GM21515 (cell line): ENCODE results near the gene FZD10.

ENCODE experiments used
- ATAC-seq: cut with Tn5 transposase; IDR thresholded peaks from one replicate; pipeline ENCODE4 v1.9.1; 2021; ENCODE audit not compliant: unreplicated experiment

FZD10 gene

DNA sequence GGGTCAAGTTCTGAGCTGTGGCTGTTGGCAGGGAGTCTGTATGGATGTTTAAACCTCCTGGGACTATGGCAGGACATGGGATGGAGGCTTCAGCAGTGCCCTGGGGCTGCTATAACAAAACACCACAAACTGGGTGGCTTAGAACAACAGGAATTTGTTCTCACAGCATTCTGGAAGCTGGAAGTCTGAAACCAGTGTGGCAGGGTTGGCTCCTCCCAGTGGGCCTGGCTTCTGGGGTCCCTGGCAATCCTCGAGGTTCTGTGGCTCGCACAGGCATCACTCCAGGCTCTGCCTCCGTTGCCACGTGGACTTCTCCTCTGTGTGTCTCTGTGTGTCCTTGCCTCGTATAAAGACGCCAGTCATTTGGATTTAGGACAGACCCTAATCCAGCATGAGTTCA is 39.9 kb downstream of the FZD10 start:
- ATAC-seq, result no peak

DNA sequence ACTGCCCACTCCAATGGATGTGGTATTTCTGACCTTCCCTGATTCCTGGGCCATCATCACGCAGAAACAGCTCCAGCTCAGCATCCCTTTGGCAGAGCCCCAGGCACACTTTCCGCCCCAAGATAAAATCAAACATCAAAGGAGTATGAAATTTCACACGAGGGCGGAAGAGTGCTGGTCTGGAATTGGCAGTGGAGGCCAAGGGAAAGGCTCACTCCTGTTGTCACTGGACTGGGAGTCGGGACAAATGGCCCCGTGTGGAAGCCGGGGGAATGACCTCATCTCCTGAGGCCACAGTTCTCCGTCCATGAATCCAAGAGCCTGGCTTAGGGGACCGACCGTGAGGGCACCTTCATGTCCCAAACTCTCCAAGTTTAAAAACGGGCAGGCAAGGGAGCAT is 40.9 kb downstream of the FZD10 start:
- no peak for ATAC-seq

DNA sequence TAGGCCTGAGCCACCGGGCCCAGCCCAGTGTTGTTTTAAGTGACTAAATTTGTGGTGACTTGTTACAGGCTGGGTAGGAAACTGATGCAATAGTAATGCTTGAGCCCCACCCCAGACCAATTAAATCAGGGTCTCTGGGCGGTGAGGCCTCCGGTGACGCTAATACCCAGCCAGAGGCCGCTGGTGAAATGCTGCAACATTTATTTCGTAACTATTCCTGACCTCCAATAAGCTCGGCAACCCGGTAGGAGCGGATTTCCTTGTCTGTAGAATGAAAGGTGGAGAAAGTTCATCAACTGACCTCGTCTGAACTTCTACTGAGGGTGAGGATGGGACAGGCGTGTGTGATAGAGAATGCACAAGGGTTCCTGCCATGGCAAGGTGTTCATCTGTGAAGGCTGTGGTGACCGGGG is 42.3 kb downstream of the FZD10 start:
- no peak for ATAC-seq

DNA sequence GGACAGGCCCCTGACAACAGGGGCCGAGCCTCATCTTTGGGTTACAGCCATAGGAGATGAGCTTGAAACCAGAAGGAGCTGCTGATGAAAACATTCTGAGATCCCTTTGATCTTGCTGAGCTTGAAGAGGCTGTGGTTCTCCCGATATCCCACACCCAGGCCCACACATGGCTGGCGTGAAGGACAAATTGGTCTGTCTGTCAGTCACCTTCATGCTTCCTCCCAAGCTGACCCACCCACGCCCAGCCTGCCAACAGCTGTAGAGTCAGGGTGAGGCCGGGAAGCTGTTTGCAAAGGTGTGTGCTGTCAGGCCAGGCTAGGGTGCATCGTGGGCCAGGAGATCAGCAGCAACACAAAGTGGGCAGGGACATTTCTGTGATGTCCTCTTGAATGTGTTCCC is 43.2 kb downstream of the FZD10 start:
- no peak for ATAC-seq

DNA sequence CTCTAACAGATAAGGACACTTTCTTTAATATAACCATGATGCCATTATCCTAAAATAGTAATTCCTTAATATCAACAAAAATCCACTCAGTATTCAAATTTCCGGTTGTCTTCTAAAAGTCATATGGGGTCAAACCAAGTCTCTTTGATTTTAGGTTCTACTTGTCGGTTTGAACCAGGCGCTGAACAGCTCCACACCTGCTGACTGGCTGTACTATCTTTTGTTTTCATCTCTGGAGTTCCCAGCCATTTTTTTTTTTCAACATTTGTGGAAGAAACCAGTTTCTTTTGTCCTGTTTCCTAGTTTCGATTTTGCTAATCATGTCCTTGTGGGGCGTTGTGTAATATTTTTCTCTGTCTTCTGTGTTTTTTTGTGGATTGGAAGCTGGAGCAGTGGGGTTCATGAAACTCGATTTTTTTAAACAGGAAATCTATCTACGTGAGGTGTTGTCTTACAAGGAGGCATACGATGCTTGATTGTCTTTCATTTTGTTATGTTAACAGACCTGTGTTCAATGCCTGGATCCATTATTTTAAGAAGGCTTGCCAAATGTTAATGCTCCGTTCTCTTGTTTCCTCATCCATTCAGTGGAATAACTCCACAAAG is 50.2 kb downstream of the FZD10 start:
- ATAC-seq, result no peak

DNA sequence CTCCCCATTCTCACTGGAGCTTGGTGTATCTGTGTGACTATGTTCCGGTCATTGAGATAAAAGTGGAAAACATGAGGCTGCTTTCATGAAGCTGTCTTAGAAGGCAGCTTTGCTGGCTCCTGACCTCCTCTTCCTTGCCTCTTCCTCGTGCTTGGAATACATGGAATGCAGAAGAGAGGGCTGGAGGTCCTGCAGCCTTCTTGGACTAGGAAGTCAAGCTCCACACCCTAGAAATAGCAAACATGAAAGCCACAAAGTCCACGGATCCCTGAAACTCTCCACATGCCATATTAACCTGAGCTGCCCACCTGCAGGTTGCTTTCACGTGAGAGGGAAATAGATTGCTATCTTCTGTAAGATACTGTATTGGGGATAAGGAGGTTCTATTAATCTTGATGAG is 51.0 kb downstream of the FZD10 start:
- ATAC-seq, result no peak

DNA sequence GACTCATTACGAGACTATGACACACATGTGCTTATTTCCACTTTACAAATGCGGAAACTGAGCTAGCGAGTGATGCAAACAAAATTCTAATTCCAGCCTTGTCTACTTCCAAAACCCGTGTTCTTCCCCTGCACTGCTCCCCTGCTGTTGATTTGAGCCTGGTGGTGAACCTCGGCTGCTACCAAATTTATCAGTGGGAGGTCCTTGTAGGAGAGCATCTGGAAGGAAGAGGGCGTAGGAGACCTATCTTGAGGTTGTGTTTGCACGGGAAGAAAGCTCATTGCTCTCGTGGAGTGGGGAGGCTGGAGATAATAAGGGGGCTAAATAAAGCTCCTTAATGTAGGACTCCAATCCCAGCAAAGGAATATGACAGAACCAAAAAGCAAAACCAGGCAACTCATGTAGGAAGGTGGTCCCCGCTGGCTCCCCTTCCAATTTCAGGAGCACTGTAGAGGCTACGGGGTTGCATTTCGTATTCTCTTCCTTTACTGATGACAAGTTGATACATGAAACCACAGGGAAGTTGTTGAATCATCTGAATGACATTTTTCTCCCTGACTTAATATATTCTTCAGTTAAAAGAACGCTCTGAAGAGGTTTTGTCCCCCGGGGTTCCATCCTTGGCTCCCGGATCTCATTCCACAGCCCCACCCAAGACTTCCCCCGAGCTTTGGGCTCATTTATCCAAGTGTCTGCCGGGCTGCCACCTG is 52.6 kb downstream of the FZD10 start:
- ATAC-seq, result no peak
